ENCODE measurements around the gene CASKIN2.
"Not testable (repeated sequence)": the region's sequence is repeated elsewhere in the genome, so short reads cannot be mapped to it uniquely, and the experiment has no call there.

The CASKIN2 gene

GRCh38 chr17:75459590-75460267 lies 55.6 kb downstream of the CASKIN2 start:
- DNase-seq (ENCODE audit: low read depth), result no peak
- no peak overlapping the region for H3K4me3 ChIP-seq (ENCODE audit: control insufficient read depth, low read depth, low read length)
- no peak for TF ChIP-seq CTCF (conservative IDR thresholded peaks at IDR 0.05; ENCODE audit: control insufficient read depth, insufficient read depth, low read depth, low read length)

GRCh38 chr17:75459246-75459589 lies 56.1 kb downstream of the CASKIN2 start:
- DNase-seq (ENCODE audit: low read depth), result no peak
- no peak for TF ChIP-seq CTCF (conservative IDR thresholded peaks at IDR 0.05; ENCODE audit: control insufficient read depth, insufficient read depth, low read depth, low read length)
- no peak overlapping the region for H3K4me3 ChIP-seq (ENCODE audit: control insufficient read depth, low read depth, low read length)

- H3K4me3 ChIP-seq (ENCODE audit: control insufficient read depth, low read depth, low read length), result peak overlapping the region; percentile 99
- no peak for TF ChIP-seq CTCF (conservative IDR thresholded peaks at IDR 0.05; ENCODE audit: control insufficient read depth, insufficient read depth, low read depth, low read length)
- peak; percentile 53 for DNase-seq (ENCODE audit: low read depth)
Measured at GRCh38 chr17:75457047-75457654, 58.2 kb downstream of the CASKIN2 start.

- no peak for TF ChIP-seq CTCF (conservative IDR thresholded peaks at IDR 0.05; ENCODE audit: control insufficient read depth, insufficient read depth, low read depth, low read length)
- H3K4me3 ChIP-seq (ENCODE audit: control insufficient read depth, low read depth, low read length), result peak within 1 kb of the TSS; percentile 99
- peak; percentile 97 for DNase-seq (ENCODE audit: low read depth)
Measured at GRCh38 chr17:75456417-75457046, 58.8 kb downstream of the CASKIN2 start, which contains the start of gene TMEM94. Gene TMEM94, plus strand, starts transcription at chr17:75456635. Its CDS starts 15,271 bp downstream, at chr17:75471906.

GRCh38 chr17:75456039-75456416 lies 59.3 kb downstream of the CASKIN2 start:
- peak overlapping the region; percentile 99 for H3K4me3 ChIP-seq (ENCODE audit: control insufficient read depth, low read depth, low read length)
- no peak for TF ChIP-seq CTCF (conservative IDR thresholded peaks at IDR 0.05; ENCODE audit: control insufficient read depth, insufficient read depth, low read depth, low read length)
- DNase-seq (ENCODE audit: low read depth), result no peak

- DNase-seq (ENCODE audit: low read depth); H3K4me3 ChIP-seq (ENCODE audit: control insufficient read depth, low read depth, low read length): not testable (repeated sequence)
Measured at GRCh38 chr17:75454672-75455071, 60.7 kb downstream of the CASKIN2 start.

- no peak overlapping the region for H3K4me3 ChIP-seq (ENCODE audit: control insufficient read depth, low read depth, low read length)
- no peak for TF ChIP-seq CTCF (conservative IDR thresholded peaks at IDR 0.05; ENCODE audit: control insufficient read depth, insufficient read depth, low read depth, low read length)
- DNase-seq (ENCODE audit: low read depth), result no peak
Measured at GRCh38 chr17:75454193-75454592, 61.1 kb downstream of the CASKIN2 start.
